ENCODE measurements around the gene KLHDC2.
"Not testable (repeated sequence)": the region's sequence is repeated elsewhere in the genome, so short reads cannot be mapped to it uniquely, and the experiment has no call there.

Gene KLHDC2

DNA sequence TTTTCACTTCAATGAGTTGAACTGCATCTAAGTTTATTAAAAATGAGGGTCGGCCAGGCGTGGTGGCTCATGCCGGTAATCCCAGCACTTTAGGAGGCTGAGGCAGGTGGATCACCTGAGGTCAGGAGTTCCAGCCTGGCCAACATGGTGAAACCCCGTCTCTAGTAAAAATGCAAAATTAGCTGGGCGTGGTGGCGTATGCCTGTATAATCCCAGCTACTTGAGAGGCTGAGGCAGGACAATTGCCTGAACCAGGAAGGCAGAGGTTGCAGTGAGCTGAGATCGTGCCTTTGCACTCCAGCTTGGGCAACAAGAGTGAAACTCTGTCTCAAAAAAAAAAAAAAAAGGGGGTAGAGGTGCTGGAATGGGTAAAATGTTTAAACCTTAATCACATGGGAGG is 13.1 kb downstream of the KLHDC2 start:
- DNase-seq (ENCODE audit: low read depth in 2 of 2): not testable (repeated sequence)

DNA sequence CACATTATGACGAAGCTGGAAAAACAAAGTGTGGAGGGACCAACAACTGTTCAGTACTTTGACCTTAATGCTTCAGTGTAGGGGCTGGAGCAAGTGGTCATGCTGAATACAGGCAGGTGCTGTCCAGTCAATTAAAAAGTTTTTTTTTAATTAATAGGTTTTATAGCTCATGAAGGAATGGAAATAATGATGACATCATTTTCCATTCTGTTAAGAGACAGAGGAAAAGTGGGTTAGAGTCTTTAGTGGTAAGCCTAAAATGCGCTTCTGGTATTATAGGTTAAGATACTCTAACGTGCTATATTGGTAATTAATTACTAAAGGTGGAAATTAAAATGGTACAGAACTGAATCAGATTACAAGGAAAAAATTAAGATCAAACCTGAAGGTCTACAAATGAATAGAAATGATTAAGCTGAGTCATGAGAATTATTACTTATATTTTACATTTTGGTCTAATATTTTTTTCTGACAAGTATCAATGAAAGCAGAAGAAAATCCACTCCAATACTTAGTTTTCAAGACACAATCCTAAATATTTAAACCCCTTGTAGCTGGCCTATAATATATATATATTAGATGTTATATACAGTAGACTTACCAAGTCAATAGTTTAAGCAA is 15.6 kb downstream of the KLHDC2 start:
- no peak for DNase-seq (ENCODE audit: low read depth in 2 of 2)

DNA sequence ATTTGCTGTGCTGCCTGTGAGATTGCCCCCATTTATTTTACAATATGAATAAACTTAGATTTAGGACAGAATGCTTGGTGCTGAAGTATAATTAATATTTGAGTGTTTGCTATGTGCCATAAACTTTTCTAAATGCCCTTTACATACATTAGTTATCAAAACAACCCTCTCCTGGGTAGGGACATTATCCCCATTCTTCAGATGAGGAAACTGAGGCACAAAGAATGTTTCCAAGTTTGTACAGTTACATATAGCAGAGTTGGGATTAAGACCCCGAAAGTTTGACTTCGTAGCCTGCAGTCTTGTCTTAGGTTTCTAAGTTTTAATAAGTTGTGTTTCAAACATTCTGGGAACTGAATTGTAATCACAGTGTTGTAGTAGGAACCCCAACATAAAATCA is 18.4 kb downstream of the KLHDC2 start:
- DNase-seq (ENCODE audit: low read depth in 2 of 2): no peak

- DNase-seq (ENCODE audit: low read depth in 2 of 2): no peak
Measured at GRCh38 chr14:49792618-49793017, 24.7 kb downstream of the KLHDC2 start.

- no peak for DNase-seq (ENCODE audit: low read depth in 2 of 2)
Measured at GRCh38 chr14:49796025-49796424, 28.1 kb downstream of the KLHDC2 start.

GRCh38 chr14:49808780-49809179 is 40.8 kb downstream of the KLHDC2 start:
- DNase-seq (ENCODE audit: low read depth in 2 of 2): no peak

DNA sequence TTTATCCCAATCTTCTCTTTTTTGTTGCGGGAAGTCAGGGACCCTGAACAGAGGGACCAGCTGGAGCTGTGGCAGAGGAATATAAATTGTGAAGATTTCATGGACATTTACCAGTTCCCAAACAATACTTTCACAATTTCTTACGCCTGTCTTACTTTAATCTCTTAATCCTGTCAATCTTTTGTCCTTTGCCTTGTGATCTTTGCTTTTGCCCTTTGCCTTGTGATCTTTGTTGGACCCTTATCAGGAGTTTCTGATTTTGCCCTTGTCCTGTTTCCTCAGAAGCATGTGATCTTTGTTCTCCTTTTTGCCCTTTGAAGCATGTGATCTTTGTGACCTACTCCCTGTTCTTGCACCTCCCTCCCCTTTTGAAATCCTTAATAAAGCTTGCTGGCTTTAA is 48.2 kb downstream of the KLHDC2 start:
- not testable (repeated sequence) for DNase-seq (ENCODE audit: low read depth in 2 of 2)

GRCh38 chr14:49816844-49817243 is 48.9 kb downstream of the KLHDC2 start:
- DNase-seq (ENCODE audit: low read depth in 2 of 2): no peak

- no peak for DNase-seq (ENCODE audit: low read depth in 2 of 2)
Measured at GRCh38 chr14:49820176-49820575, 52.2 kb downstream of the KLHDC2 start.

DNA sequence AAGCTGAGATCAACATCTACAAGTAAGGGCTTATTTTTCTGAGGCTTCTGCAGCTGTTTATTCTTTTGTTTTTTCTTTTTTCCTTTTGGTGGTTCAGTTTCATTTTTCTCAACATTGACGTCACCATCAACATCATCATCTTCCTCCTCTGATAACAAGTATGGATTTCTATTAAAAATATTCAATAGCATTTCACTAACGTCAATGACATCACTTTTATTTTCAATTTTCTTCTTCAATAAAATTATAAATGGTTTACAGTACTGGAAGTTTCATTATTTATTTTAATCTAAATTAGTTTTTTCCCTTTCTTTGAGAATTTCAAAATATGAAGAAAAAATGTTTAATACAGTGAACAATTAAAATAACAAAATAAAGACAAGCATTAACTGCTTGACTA is 60.7 kb downstream of the KLHDC2 start:
- no peak for DNase-seq (ENCODE audit: low read depth in 2 of 2)
